AG09309 (cell line): ENCODE measurements around the gene SLC38A5.

ENCODE experiments used
- DNase-seq: peaks from one replicate; pipeline ENCODE4 v3.0.0-alpha.2; 2010; ENCODE audit warnings: low read depth
- H3K4me3 ChIP-seq: 2 replicates; pipeline ENCODE4 v1.5.1; 2011; ENCODE audit warnings: mild to moderate bottlenecking, low read depth, low read length, moderate library complexity; ENCODE audit not compliant: control insufficient read depth
- TF ChIP-seq, protein P1 (sequence below): IDR thresholded peaks from 2 replicates; pipeline ENCODE4 v1.5.1; 2011; ENCODE audit warnings: mild to moderate bottlenecking, low read depth, low read length, inconsistent platforms; ENCODE audit not compliant: insufficient read depth, control insufficient read depth; ENCODE audit errors: missing control alignments

The SLC38A5 gene

DNA sequence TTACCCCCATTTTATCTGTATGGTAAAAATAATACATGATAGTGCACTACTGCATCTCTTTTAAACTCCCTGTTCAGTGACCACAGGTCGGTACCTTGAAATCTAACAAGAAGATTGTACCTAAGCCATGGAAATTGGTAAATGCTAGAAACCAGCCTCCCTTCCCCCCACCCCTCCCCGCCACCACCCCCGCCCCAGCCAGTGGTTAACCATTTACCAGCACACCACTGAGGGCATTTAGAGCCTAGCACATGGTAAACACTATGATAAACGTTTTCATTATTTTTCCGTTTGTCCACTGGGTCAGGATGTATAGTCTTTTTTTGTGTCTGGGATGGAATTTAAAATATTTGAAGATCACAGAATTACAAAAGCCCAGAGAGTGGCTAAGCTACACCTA is 5.2 kb upstream of the SLC38A5 start:
- DNase-seq, result no peak
- H3K4me3 ChIP-seq, result peak overlapping the region; percentile 60
- TF ChIP-seq, protein P1, sequence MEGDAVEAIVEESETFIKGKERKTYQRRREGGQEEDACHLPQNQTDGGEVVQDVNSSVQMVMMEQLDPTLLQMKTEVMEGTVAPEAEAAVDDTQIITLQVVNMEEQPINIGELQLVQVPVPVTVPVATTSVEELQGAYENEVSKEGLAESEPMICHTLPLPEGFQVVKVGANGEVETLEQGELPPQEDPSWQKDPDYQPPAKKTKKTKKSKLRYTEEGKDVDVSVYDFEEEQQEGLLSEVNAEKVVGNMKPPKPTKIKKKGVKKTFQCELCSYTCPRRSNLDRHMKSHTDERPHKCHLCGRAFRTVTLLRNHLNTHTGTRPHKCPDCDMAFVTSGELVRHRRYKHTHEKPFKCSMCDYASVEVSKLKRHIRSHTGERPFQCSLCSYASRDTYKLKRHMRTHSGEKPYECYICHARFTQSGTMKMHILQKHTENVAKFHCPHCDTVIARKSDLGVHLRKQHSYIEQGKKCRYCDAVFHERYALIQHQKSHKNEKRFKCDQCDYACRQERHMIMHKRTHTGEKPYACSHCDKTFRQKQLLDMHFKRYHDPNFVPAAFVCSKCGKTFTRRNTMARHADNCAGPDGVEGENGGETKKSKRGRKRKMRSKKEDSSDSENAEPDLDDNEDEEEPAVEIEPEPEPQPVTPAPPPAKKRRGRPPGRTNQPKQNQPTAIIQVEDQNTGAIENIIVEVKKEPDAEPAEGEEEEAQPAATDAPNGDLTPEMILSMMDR, result no peak

GRCh38 chrX:48474581-48474980 is 4.5 kb upstream of the SLC38A5 start:
- DNase-seq, result no peak
- H3K4me3 ChIP-seq, result no peak overlapping the region
- TF ChIP-seq, protein P1, result no peak

DNA sequence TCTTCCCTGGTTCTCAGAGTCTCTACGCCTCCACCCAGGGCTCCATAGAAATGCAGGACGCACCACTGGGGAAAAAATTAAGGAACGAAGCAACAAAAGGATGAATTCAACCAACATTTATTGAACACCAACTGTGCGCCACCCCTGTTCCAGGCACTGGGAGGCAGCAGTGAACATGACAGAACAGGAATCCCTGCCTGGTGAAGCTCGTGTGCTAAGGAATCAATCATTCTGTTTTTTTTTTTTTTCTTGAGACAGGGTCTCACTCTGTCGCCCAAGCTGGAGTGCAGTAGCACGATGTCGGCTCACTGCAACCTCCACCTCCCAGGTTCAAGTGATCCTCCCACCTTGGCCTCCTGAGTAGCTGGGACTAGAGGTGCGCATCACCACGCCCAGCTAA is 4.1 kb upstream of the SLC38A5 start:
- no peak for DNase-seq
- no peak overlapping the region for H3K4me3 ChIP-seq
- TF ChIP-seq, protein P1, result peak; percentile 31

GRCh38 chrX:48473704-48473990 is 3.6 kb upstream of the SLC38A5 start:
- no peak overlapping the region for H3K4me3 ChIP-seq
- TF ChIP-seq, protein P1, result no peak
- DNase-seq, result no peak

DNA sequence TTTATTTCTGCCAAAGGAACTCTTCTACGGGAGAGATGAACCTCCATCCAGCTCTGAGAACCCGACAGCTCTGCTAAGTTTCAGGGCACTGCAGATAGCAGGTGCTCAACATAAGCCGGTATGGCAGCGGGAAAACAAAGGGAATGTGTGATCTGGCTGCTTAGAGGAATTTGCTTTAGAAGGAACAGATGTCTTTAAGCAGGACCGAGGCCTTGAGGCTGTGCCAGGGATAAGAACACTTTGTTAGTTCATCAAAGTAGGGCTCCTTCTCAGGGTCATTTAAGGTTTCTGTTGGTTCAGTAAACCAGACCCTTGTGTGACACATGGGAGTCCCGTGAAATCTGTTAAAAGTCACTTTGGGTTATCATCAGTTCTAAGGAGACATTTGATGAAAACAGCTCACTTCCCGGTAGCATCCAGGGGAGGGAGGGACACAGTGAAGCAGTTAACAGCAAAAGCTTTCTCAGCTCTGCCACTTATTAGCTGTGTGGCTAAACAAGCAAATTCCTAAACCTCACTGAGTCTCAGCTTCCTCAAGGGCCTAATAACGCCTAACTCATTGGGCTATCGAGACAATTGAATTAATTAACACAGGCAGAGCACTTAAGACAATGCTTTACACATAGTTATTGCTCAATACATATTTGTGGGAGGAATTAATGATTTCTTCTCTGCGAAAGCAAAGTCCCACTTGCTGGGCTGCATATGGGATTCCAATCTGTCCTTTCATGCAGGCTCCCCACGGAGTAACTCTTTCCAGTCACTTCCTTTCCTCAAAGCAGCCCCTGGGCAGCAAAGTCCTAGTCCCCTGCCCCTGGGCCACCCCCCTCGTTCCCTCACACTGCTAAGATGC is 3.0 kb upstream of the SLC38A5 start:
- TF ChIP-seq, protein P1, result no peak
- no peak for DNase-seq
- H3K4me3 ChIP-seq, result no peak overlapping the region

DNA sequence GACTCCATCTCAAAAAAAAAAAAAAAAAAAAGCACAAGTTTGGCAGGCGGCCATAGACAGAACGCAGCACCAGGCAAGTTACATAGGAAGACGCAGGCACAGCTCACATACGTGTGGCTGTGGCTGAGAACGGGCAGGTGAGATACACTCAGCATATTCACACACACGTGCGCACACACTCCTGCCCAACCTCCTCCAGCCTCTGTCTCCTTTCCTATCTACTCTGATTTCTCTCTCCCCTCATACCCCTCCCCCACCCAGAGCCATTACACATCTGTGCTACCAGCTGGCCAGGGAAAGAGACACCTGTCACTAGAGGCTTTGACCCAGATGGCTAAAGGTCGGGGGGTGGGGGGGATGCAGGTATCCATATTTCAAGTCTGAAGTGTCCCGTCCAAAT is 2.2 kb upstream of the SLC38A5 start:
- H3K4me3 ChIP-seq, result no peak overlapping the region
- TF ChIP-seq, protein P1, result no peak
- no peak for DNase-seq
